Globus pallidus (tissue), 1 donor: ENCODE data around the gene ZNF331.

Experiments
- DNase-seq: peaks from one replicate; pipeline ENCODE4 v3.0.0-alpha.2; 2015; ENCODE audit warnings: low spot score

ZNF331 gene

DNA sequence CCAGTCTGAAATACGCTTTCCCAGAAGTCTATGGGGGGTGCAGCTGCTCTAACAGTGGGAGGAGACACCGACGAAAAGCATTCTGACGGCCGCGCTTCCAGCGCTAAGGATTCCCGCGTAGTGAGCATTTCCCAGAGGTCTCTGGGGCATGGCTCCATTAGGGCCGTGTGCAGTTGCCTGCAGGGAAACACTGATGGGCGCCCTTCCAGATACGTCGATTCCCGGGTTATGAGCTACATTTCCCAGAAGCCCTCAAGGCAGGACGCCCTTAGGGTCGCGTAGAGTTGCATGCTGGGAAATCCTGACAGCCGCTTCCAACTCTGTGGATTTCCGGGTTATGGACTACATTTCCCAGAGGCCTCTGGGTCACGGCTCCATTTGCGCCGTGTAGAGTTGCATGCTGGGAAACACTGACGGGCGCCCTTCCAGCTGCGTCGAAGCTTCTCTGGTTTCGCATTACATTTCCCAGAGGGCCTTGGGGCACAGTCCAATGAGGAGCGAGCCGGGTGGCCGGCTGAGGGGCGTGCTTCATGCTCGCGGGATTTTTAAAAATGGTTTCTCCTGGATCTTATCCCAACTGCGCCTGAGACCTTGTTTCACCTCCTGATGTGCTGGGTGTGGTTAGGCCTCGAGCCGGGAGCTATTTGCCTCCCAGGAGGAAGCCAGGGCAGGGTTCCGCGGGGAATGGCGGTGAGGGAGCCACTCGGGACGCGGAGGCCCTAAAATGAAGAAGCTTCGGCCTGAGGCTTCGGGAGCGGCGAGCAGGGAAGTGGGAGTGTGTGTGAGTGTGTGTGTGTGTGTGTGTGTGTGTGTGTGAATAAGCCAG is 17.2 kb upstream of the ZNF331 start:
- DNase-seq = peak; percentile 99

- DNase-seq = no peak
These were observed 16.4 kb upstream of the ZNF331 start for GRCh38 chr19:53521373-53522202.

- no peak for DNase-seq
These were observed 12.0 kb upstream of the ZNF331 start for GRCh38 chr19:53525922-53526321.

- no peak for DNase-seq
These were observed 7.3 kb upstream of the ZNF331 start for GRCh38 chr19:53530622-53531021.

DNA sequence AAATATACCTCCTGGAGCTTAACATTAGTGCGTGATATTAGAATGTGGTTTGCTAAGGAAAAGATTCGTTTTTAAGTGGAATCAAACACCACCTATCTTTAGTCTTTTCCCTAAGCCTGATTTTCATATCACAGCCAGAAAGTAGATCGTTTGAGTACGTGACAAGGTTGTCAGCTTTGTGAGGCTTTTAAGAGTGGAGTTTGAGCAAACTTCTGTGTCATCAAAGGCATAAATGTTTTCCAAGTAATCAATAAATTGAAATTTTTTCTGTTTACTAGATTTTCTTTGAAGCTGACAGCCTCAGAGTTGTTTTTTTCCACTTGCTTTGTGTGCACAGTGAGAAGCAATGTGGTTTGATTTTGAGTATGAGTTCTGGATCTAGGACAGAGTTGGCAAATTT is 6.5 kb upstream of the ZNF331 start:
- DNase-seq = no peak

DNA sequence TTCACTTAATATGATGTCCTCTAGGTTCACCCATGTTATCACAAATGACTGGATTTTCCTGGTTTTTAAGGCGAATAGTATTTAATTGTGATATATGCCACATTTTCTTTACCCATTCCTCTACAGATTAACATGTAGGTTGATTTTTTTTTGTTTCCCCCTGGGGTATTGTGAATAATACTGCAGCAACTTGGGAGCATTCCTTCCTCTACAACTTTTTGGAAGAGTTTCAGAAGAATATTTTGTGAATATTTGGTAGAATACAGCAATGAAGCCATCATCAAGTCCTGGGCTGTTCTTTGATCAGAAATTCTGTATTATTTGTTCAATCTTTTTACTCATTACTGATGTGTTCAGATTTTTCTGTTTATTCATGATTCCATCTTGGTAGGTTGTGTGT is 5.6 kb upstream of the ZNF331 start:
- DNase-seq = no peak

GRCh38 chr19:53536225-53536548 is 1.8 kb upstream of the ZNF331 start:
- DNase-seq = no peak

GRCh38 chr19:53537121-53537520 is 824 bp upstream of the ZNF331 start:
- DNase-seq = no peak

DNA sequence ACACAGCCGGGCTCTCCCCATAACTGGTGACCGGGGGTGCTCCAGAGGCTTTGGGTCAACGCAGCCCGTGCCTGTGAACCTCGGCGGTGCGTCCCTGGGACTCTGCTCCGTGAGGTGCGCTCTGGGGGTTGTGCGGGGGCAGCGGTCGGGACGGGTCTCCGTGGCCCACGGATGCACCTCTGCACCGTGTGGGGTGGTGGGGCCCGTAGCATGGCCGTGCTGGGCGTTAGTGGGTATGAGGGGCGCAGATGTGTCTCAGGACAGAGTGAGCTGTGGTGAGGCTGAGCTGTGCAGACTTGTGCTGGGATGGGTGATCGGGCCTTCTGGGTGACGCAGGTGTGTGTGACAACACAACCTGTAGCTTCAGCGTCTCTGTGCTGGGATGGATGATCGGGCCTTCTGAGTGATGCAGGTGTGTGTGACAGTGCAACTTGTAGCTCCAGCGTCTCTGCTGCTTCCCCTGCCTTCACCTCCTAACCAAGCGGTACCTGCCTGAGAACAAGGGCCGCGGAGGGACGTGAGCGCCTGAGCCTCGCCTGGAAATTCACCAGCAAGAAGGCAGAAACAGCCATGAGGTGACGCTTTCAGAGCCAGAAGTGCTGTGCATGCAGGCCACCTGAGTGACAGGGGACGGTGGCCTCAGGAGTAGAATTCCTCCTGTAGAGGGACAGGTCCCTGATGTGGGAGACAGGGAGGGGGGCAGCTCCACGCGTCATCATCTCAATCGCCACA is 599 bp downstream of the ZNF331 start:
- DNase-seq = no peak

GRCh38 chr19:53540091-53540490 is 2.1 kb downstream of the ZNF331 start:
- DNase-seq = no peak

GRCh38 chr19:53541971-53542370 is 4.0 kb downstream of the ZNF331 start:
- no peak for DNase-seq

DNA sequence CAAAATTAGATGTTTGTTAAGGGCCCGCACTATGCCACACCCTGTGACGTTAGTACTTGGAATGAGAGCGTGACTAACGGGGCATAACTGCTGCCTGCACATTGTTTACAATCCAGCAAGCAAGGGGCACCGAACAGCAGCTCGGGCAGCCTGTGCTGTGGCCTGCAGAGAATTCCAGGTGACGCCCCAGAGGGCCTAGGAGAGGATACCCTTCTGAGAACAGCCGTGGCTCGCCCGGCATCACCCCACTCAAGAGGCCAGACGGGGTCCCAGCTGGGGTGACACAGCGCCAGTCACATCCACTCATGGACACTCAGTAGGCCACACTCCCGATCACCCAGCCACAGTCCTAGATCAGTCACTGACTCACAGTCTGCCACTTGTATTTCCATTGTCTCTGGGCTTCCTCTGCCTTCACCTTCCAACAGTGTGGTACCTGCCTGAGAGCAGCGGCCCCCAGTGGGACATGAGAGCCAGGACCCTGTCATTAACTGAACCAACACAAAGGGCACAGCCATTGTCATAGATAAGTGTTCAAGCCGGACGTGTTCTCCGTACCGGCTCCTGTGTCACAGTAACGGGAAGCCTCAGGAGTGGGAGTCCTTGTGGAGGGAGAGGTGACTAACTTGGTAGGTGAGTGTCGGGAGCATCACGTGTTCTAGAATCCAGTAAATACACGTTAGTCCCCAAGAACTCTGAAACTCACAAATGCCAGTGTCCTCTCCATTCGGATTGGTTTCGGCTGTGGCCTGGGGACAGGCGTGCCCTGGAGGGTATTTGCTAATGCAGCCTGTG is 7.5 kb downstream of the ZNF331 start:
- no peak for DNase-seq

DNA sequence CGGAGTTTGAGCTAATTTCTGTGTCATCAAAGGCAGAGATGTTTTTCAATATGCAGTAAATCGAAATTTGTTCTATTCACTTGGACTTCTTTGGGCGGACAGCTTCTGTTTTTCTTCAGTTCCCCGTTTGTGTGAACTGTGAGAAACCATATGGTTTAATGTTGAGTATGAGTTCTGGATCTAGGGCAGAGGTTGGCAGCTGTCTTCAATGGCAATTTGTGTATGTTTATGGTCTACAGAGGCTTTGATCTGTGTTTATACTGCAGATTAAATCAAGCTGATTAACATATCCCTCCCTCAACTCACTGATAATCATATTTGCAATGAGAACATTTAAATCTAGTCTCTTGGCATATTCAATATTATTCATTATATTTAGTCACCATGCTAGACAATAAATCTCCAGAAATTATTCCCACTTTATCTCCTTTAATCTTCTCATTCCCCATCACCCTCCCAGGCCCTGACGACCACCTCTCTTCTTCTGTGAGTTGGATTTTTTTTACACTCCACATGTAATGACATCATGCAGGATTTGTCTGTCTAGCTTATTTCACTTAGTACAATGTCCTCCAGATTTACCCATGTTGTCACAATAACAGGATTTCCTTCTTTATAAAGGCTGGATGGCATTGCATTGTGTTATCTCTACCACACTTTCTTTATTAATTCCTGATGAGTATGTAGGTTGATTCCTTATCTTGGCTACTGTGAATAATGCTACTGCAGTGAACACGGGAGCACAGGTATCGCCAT is 9.0 kb downstream of the ZNF331 start:
- DNase-seq = no peak

- DNase-seq = peak; percentile 31
These were observed 11.4 kb downstream of the ZNF331 start for GRCh38 chr19:53549340-53549739.

GRCh38 chr19:53552001-53552721 is 14.2 kb downstream of the ZNF331 start:
- DNase-seq = no peak

DNA sequence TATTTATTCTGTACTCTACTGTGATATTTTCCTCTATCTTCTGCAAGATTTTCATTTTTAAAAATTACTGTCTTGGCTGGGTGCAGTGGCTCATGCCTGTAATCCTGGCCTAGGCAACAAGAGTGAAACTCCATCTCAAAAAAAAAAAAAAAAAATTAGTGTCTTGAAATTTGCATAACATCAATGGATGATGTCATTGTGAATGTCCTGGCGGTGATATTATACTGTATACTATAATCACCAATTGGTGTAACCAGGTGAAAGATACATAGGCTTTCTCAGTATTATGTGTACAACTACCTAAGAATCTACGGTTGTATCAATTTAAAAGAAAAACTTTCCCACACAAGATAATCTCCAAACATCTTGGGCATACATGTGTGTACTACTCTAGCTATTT is 15.2 kb downstream of the ZNF331 start:
- DNase-seq = no peak

- DNase-seq = peak; percentile 79
These were observed 16.2 kb downstream of the ZNF331 start for GRCh38 chr19:53553865-53554791.

DNA sequence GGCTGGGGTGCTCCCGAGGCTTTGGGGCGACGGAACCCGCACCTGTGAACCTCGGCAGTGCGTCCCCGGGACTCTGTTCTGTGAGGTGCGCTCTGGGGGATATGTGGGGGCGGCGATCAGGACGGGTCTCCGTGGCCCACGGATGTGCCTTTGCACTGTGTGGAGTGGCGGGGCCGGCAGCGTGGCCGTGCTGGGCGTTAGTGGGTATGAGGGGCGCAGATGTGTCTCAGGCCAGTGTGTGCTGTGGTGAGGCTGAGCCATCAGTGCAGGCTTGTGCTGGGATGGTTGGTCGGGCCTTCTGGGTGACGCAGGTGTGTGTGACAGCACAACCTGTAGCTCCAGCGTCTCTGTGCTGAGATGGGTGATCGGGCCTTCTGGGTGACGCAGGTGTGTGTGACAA is 16.9 kb downstream of the ZNF331 start:
- no peak for DNase-seq

- no peak for DNase-seq
These were observed 17.4 kb downstream of the ZNF331 start for GRCh38 chr19:53555352-53555751.
